Mesenteric fat pad (tissue), 1 donor: ENCODE measurements around the gene PSMA8. TPM values are rescaled to one million over a fixed set of nuclear protein-coding genes. Genes with fewer than 3 reads are reported as not detected.
"Not testable (repeated sequence)": the region's sequence is repeated elsewhere in the genome, so short reads cannot be mapped to it uniquely, and the experiment has no call there.

Experiments used
- DNase-seq: peaks from one replicate; pipeline ENCODE4 v3.0.0-alpha.2; 2020; ENCODE audit warnings: low spot score
- total RNA-seq: library from RNA; stranded (reverse); fragmentation: NEBNext Ultra II Directional; extraction: Animal tissue kit (Norgen Biotek cat#: 25700); gene quantifications from one replicate; pipeline ENCODE4 v1.2.1, GENCODE V29; 2021
- donor health status: DM: yes; HTN: yes; CAD: no.

Gene PSMA8
- total RNA-seq, 1 donor from 2014 or later = not detected

GRCh38 chr18:26175481-26175880, 41.8 kb downstream of the PSMA8 start:
- DNase-seq = no peak

- DNase-seq = no peak
Measured at GRCh38 chr18:26176134-26176533, 42.5 kb downstream of the PSMA8 start.

GRCh38 chr18:26181343-26181826, 47.7 kb downstream of the PSMA8 start:
- DNase-seq = no peak

- no peak for DNase-seq
Measured at GRCh38 chr18:26183395-26184112, 49.9 kb downstream of the PSMA8 start.

GRCh38 chr18:26185267-26185666, 51.6 kb downstream of the PSMA8 start:
- no peak for DNase-seq

GRCh38 chr18:26190506-26190905, 56.8 kb downstream of the PSMA8 start:
- DNase-seq = no peak

GRCh38 chr18:26192233-26192632, 58.6 kb downstream of the PSMA8 start:
- no peak for DNase-seq

- DNase-seq = no peak
Measured at GRCh38 chr18:26196605-26197004, 62.9 kb downstream of the PSMA8 start.

- not testable (repeated sequence) for DNase-seq
Measured at GRCh38 chr18:26202001-26202400, 68.3 kb downstream of the PSMA8 start.

GRCh38 chr18:26205318-26205717, 71.6 kb downstream of the PSMA8 start:
- DNase-seq = no peak

- no peak for DNase-seq
Measured at GRCh38 chr18:26206488-26206887, 72.8 kb downstream of the PSMA8 start.

- no peak for DNase-seq
Measured at GRCh38 chr18:26207937-26208336, 74.3 kb downstream of the PSMA8 start.

- no peak for DNase-seq
Measured at GRCh38 chr18:26208977-26209376, 75.3 kb downstream of the PSMA8 start.

GRCh38 chr18:26210147-26210546, 76.5 kb downstream of the PSMA8 start:
- no peak for DNase-seq

- no peak for DNase-seq
Measured at GRCh38 chr18:26215247-26215970, 81.7 kb downstream of the PSMA8 start.

- DNase-seq = no peak
Measured at GRCh38 chr18:26225022-26225693, 91.5 kb downstream of the PSMA8 start.

GRCh38 chr18:26225915-26226228, 92.2 kb downstream of the PSMA8 start:
- no peak for DNase-seq

GRCh38 chr18:26226229-26227050, 92.8 kb downstream of the PSMA8 start, which contains the start of gene TAF4B:
TAF4B (plus strand) TSS chr18:26226445; CDS start chr18:26226934, 489 bp downstream.
- peak; percentile 98 for DNase-seq

GRCh38 chr18:26227051-26227670, 93.5 kb downstream of the PSMA8 start:
- DNase-seq = no peak

GRCh38 chr18:26228562-26229260, 95.0 kb downstream of the PSMA8 start:
- DNase-seq = no peak
